ENCODE data around the gene ABO.
"Not testable (repeated sequence)": the region's sequence is repeated elsewhere in the genome, so short reads cannot be mapped to it uniquely, and the experiment has no call there.

The ABO gene

GRCh38 chr9:133263557-133263956, 11.4 kb downstream of the ABO start:
- DNase-seq (ENCODE audit: low spot score), result no peak

- no peak for DNase-seq (ENCODE audit: low spot score)
Measured at GRCh38 chr9:133262226-133262625, 12.8 kb downstream of the ABO start.

GRCh38 chr9:133261753-133262120, 13.3 kb downstream of the ABO start:
- DNase-seq (ENCODE audit: low spot score), result no peak

GRCh38 chr9:133261103-133261752, 13.8 kb downstream of the ABO start:
- DNase-seq (ENCODE audit: low spot score), result no peak

- DNase-seq (ENCODE audit: low spot score), result no peak
Measured at GRCh38 chr9:133260334-133261102, 14.5 kb downstream of the ABO start.

GRCh38 chr9:133258061-133259015, 16.7 kb downstream of the ABO start:
- DNase-seq (ENCODE audit: low spot score), result no peak

GRCh38 chr9:133257465-133257956, 17.5 kb downstream of the ABO start:
- no peak for DNase-seq (ENCODE audit: low spot score)

GRCh38 chr9:133256686-133257091, 18.3 kb downstream of the ABO start:
- DNase-seq (ENCODE audit: low spot score), result no peak

- no peak for DNase-seq (ENCODE audit: low spot score)
Measured at GRCh38 chr9:133256136-133256461, 18.9 kb downstream of the ABO start.

- no peak for DNase-seq (ENCODE audit: low spot score)
Measured at GRCh38 chr9:133255371-133256135, 19.4 kb downstream of the ABO start.

- DNase-seq (ENCODE audit: low spot score), result no peak
Measured at GRCh38 chr9:133254471-133254870, 20.5 kb downstream of the ABO start.

- no peak for DNase-seq (ENCODE audit: low spot score)
Measured at GRCh38 chr9:133253268-133253667, 21.7 kb downstream of the ABO start.

GRCh38 chr9:133252301-133253020, 22.5 kb downstream of the ABO start:
- DNase-seq (ENCODE audit: low spot score), result no peak

- DNase-seq (ENCODE audit: low spot score), result no peak
Measured at GRCh38 chr9:133251773-133252172, 23.2 kb downstream of the ABO start.

GRCh38 chr9:133251221-133251620, 23.8 kb downstream of the ABO start:
- DNase-seq (ENCODE audit: low spot score), result not testable (repeated sequence)

GRCh38 chr9:133250741-133251170, 24.2 kb downstream of the ABO start:
- DNase-seq (ENCODE audit: low spot score), result no peak

- no peak for DNase-seq (ENCODE audit: low spot score)
Measured at GRCh38 chr9:133249337-133249736, 25.7 kb downstream of the ABO start.

- DNase-seq (ENCODE audit: low spot score), result no peak
Measured at GRCh38 chr9:133248726-133249295, 26.2 kb downstream of the ABO start.

GRCh38 chr9:133247632-133248031, 27.4 kb downstream of the ABO start:
- no peak for DNase-seq (ENCODE audit: low spot score)

GRCh38 chr9:133246991-133247390, 28.0 kb downstream of the ABO start:
- DNase-seq (ENCODE audit: low spot score), result no peak

GRCh38 chr9:133246562-133246961, 28.4 kb downstream of the ABO start:
- DNase-seq (ENCODE audit: low spot score), result no peak
